Measurements from ENCODE around the gene ROR1. TPM values are rescaled to one million over a fixed set of nuclear protein-coding genes. Genes with fewer than 3 reads are reported as not detected.
A peak's percentile ranks its signal among the peaks of the same experiment; 100 is the strongest.

Gene ROR1
- total and polyA plus RNA-seq, 2 of the 13 experiments (the other 11 are each of a cell fraction or from before 2014, with no cell fraction given): 0.58 to 2.3 TPM

GRCh38 chr1:63928186-63929105 lies 154.6 kb downstream of the ROR1 start:
- peak overlapping the region; percentile 8; the same call in 1 of the 2 replicates for H3K4me2 ChIP-seq (ENCODE audit: low read depth, low read length)
- H3K4me1 ChIP-seq (ENCODE audit: insufficient read depth, low read length): peaks cover 13% of the 10 kb centered on the region; the same call in 1 of the 2 replicates
- H3K79me2 ChIP-seq (ENCODE audit: insufficient read depth, low read length): no peaks in the 10 kb centered on the region
- TF ChIP-seq TBP (CRISPR knock-in tag; IDR thresholded peaks at IDR 0.05) (no peak), ZSCAN30 (CRISPR knock-in tag; IDR thresholded peaks at IDR 0.05) (no peak), FOXO1 (CRISPR knock-in tag; IDR thresholded peaks at IDR 0.05) (no peak), ZBTB26 (CRISPR knock-in tag; IDR thresholded peaks at IDR 0.05; ENCODE audit: borderline replicate concordance) (no peak), MATR3 (CRISPR knock-in tag; IDR thresholded peaks at IDR 0.05) (no peak), ZNF703 (CRISPR knock-in tag; IDR thresholded peaks at IDR 0.05; ENCODE audit: borderline replicate concordance) (no peak), SMARCC2 (IDR thresholded peaks at IDR 0.05) (no peak), YEATS2 (CRISPR knock-in tag; IDR thresholded peaks at IDR 0.05; ENCODE audit: borderline replicate concordance) (no peak), ZNF446 (CRISPR knock-in tag; IDR thresholded peaks at IDR 0.05) (no peak), ZNF335 (CRISPR knock-in tag; IDR thresholded peaks at IDR 0.05) (no peak), JDP2 (CRISPR knock-in tag; IDR thresholded peaks at IDR 0.05; ENCODE audit: borderline replicate concordance) (no peak), NKX3-1 (CRISPR knock-in tag; IDR thresholded peaks at IDR 0.05) (no peak), HBP1 (CRISPR knock-in tag; IDR thresholded peaks at IDR 0.05; ENCODE audit: low read depth) (no peak), ZMYM2 (CRISPR knock-in tag; IDR thresholded peaks at IDR 0.05) (no peak), SCMH1 (CRISPR knock-in tag; IDR thresholded peaks at IDR 0.05; ENCODE audit: borderline replicate concordance) (no peak), PAWR (CRISPR knock-in tag; IDR thresholded peaks at IDR 0.05; ENCODE audit: borderline replicate concordance) (no peak), ZNF597 (CRISPR knock-in tag; IDR thresholded peaks at IDR 0.05) (no peak), SALL1 (CRISPR knock-in tag; IDR thresholded peaks at IDR 0.05) (no peak), KAT8 (CRISPR knock-in tag; IDR thresholded peaks at IDR 0.05) (no peak)
- ChIA-PET POLR2A (no interaction called here), CTCF (ENCODE audit: low intra/inter-chr PET ratio, low total read pairs) (no interaction called here)
- ATAC-seq: peak; percentile 56
- H2AFZ ChIP-seq (ENCODE audit: low read length): no peak overlapping the region
- intact Hi-C loops (cut with micrococcal nuclease; ENCODE audit: unreplicated experiment) (no loop called here), in situ Hi-C loops (cut with HindIII; ENCODE audit: extremely low pct_ligation_motif_present, low pct_unique_long_range_greater_than_20kb) (no loop called here)
- no peaks in the 10 kb centered on the region for H3K27me3 ChIP-seq (ENCODE audit: control insufficient read depth in 1 of 2, insufficient read depth in 2 of 2, low read length in 2 of 2)
- H3K36me3 ChIP-seq (replicated peaks in 1 of 2; ENCODE audit: control insufficient read depth in 1 of 2, insufficient read depth in 2 of 2, low read length in 2 of 2): no peaks in the 10 kb centered on the region
- WGBS (ENCODE audit: low lambda C conversion rate): 11% methylated on average over 4 of the region's 7 CpGs
- no TSS peak for BruUV-seq (replicated peaks)
- no peaks in the 10 kb centered on the region for H4K20me1 ChIP-seq (ENCODE audit: insufficient read depth, low read length)
- H3K4me3 ChIP-seq (replicated peaks in 1 of 3; ENCODE audit: insufficient read depth in 1 of 3, low read depth in 2 of 3, low read length in 3 of 3): no peak overlapping the region
- H3K9ac ChIP-seq (ENCODE audit: insufficient read depth, low read depth, low read length): no peak overlapping the region
- no peak overlapping the region for H3K27ac ChIP-seq (ENCODE audit: extremely low read length, insufficient read depth, low read length)
- H3K9me3 ChIP-seq (ENCODE audit: low read length): no peaks in the 10 kb centered on the region
- no peak for FAIRE-seq
- no peak for DNase-seq (ENCODE audit: low spot score)

Measured in HepG2 (cell line).